SK-N-SH (cell line): ENCODE results near the gene NSD1. TPM values are rescaled to one million over a fixed set of nuclear protein-coding genes. Genes with fewer than 3 reads are reported as not detected.

Source experiments
- CTCF ChIA-PET: fragments of 300-600, 350-600 bp; formaldehyde crosslinking; extraction: SDS; loops from one replicate; lab custom pipeline; 2021; lab: Yijun Ruan, JAX
- POLR2A ChIA-PET: fragments of 350-600 bp; sonication (Branson Sonifier 250); formaldehyde crosslinking; extraction: SDS; loops from one replicate; lab custom pipeline; 2020; ENCODE audit warnings: antibody characterized with exemption, inconsistent platforms; lab: Yijun Ruan, JAX
- DNase-seq: peaks from one replicate; pipeline ENCODE4 v3.0.0; 2012
- H2AFZ ChIP-seq: fragments of 200-600 bp; sonication (generic); 2 replicates; pipeline ENCODE4 v1.8.1; 2016; ENCODE audit warnings: antibody characterized with exemption, mild to moderate bottlenecking, low read depth
- H3F3A ChIP-seq: fragments of 200-600 bp; sonication (generic); replicated peaks from 2 replicates; pipeline ENCODE3; 2016; ENCODE audit warnings: antibody characterized with exemption, mild to moderate bottlenecking; ENCODE audit not compliant: insufficient read depth
- H3K27ac ChIP-seq, 2 experiments: fragments of 200-500 bp in 1 of 2; fragments of 200-600 bp in 1 of 2; sonication (Bioruptor generic) in 1 of 2; sonication (generic), shearing (Covaris generic) in 1 of 2; 2 replicates each; pipeline versions ENCODE4 v1.5.1 to v1.6.1; 2014 to 2016; ENCODE audit warnings: low read depth in 2 of 2, inconsistent platforms in 1 of 2, low read length in 1 of 2, mild to moderate bottlenecking in 1 of 2, mixed read lengths in 1 of 2
- H3K27me3 ChIP-seq: fragments of 200-600 bp; sonication (generic), shearing (Covaris generic); 2 replicates; pipeline ENCODE4 v1.6.1; 2016; ENCODE audit warnings: mixed run types; ENCODE audit not compliant: insufficient read depth
- H3K36me3 ChIP-seq, 2 experiments: fragments of 200-500 bp in 1 of 2; fragments of 200-600 bp in 1 of 2; sonication (Bioruptor generic) in 1 of 2; sonication (generic) in 1 of 2; replicated peaks in 1 of 2; 2 replicates each; pipeline versions ENCODE3 to v1.5.1; 2014 to 2016; ENCODE audit warnings: low read length in 1 of 2, mild to moderate bottlenecking in 1 of 2; ENCODE audit not compliant: insufficient read depth in 2 of 2, control insufficient read depth in 1 of 2
- H3K4me1 ChIP-seq, 2 experiments: fragments of 200-500 bp in 1 of 2; fragments of 200-600 bp in 1 of 2; sonication (Bioruptor generic) in 1 of 2; sonication (generic), shearing (Covaris generic) in 1 of 2; 2 replicates each; pipeline versions ENCODE4 v1.5.1 to v1.6.1; 2014 to 2016; ENCODE audit warnings: low read depth in 1 of 2, low read length in 1 of 2, mixed run types in 1 of 2; ENCODE audit not compliant: insufficient read depth in 2 of 2, control insufficient read depth in 1 of 2
- H3K4me2 ChIP-seq: fragments of 200-600 bp; sonication (generic), shearing (Covaris generic); 2 replicates; pipeline ENCODE4 v1.6.1; 2017; ENCODE audit warnings: mixed run types
- H3K4me3 ChIP-seq, 2 experiments: fragments of 200-500 bp in 1 of 2; fragments of 200-600 bp in 1 of 2; sonication (Bioruptor generic) in 1 of 2; sonication (generic), shearing (Covaris generic) in 1 of 2; 2 replicates each; pipeline versions ENCODE4 v1.5.1 to v1.8.1; 2014 to 2016; ENCODE audit warnings: low read depth in 2 of 2, inconsistent platforms in 1 of 2, low read length in 1 of 2, mild to moderate bottlenecking in 1 of 2, mixed read lengths in 1 of 2, moderate library complexity in 1 of 2
- H3K79me2 ChIP-seq: fragments of 200-600 bp; sonication (generic); 2 replicates; pipeline ENCODE4 v1.8.1; 2017; ENCODE audit warnings: mild to moderate bottlenecking; ENCODE audit not compliant: insufficient read depth
- H3K9ac ChIP-seq: fragments of 200-600 bp; sonication (generic); 2 replicates; pipeline ENCODE4 v1.6.1; 2017; ENCODE audit warnings: mixed run types
- H3K9me2 ChIP-seq: fragments of 200-600 bp; sonication (generic); 2 replicates; pipeline ENCODE4 v1.6.1; 2017; ENCODE audit warnings: mixed run types
- H3K9me3 ChIP-seq: fragments of 200-600 bp; sonication (generic); 2 replicates; pipeline ENCODE4 v1.6.1; 2017; ENCODE audit warnings: mixed run types, mild to moderate bottlenecking, moderate library complexity
- H4K20me1 ChIP-seq: fragments of 200-600 bp; sonication (generic); 2 replicates; pipeline ENCODE4 v1.6.1; 2017; ENCODE audit warnings: mild to moderate bottlenecking, mixed run types; ENCODE audit not compliant: insufficient read depth
- CHD2 ChIP-seq: fragments of 150-350 bp; IDR thresholded peaks from 2 replicates; pipeline ENCODE4 v1.6.1; 2018; ENCODE audit warnings: low read length; ENCODE audit not compliant: partially characterized antibody
- EZH2phosphoT487 ChIP-seq: fragments of 200-600 bp; sonication (generic); IDR thresholded peaks from 2 replicates; pipeline ENCODE4 v1.6.1; 2017; ENCODE audit warnings: low read depth, mixed run types, mild to moderate bottlenecking, antibody characterized with exemption, moderate library complexity, borderline replicate concordance
- FOXJ3 ChIP-seq: sonication (generic); formaldehyde crosslinking; IDR thresholded peaks from 2 replicates; pipeline ENCODE4 v1.5.1; 2020; ENCODE audit warnings: mild to moderate bottlenecking, missing genetic modification reagents
- FOXM1 ChIP-seq: IDR thresholded peaks from 2 replicates; pipeline ENCODE4 v1.4.0; 2012; ENCODE audit warnings: low read depth, mild to moderate bottlenecking
- GABPA ChIP-seq: IDR thresholded peaks from 2 replicates; pipeline ENCODE4 v1.4.0; 2012; ENCODE audit warnings: low read depth, mild to moderate bottlenecking
- GATA2 ChIP-seq: sonication (generic); formaldehyde crosslinking; IDR thresholded peaks from 2 replicates; pipeline ENCODE4 v1.5.0; 2020; ENCODE audit warnings: mild to moderate bottlenecking, missing genetic modification reagents
- IRF3 ChIP-seq: fragments of 150-350 bp; IDR thresholded peaks from 2 replicates; pipeline ENCODE4 v1.6.1; 2016; ENCODE audit warnings: mild to moderate bottlenecking, low read depth, low read length
- JUND ChIP-seq: IDR thresholded peaks from 2 replicates; pipeline ENCODE4 v1.4.0; 2012
- MAX ChIP-seq: IDR thresholded peaks from 2 replicates; pipeline ENCODE4 v1.4.0; 2012; ENCODE audit warnings: low read depth
- MEF2A ChIP-seq: IDR thresholded peaks from 2 replicates; pipeline ENCODE4 v1.4.0; 2012; ENCODE audit warnings: low read depth, borderline replicate concordance
- MXI1 ChIP-seq: IDR thresholded peaks from 2 replicates; pipeline ENCODE4 v1.6.1; 2012; ENCODE audit warnings: mild to moderate bottlenecking, low read depth, low read length, improper control_type of control experiment
- NFIC ChIP-seq: IDR thresholded peaks from 2 replicates; pipeline ENCODE4 v1.4.0; 2012; ENCODE audit warnings: borderline replicate concordance
- NRF1 ChIP-seq: IDR thresholded peaks from 2 replicates; pipeline ENCODE4 v1.6.1; 2012; ENCODE audit warnings: low read depth, mild to moderate bottlenecking, low read length
- PBX3 ChIP-seq: IDR thresholded peaks from 2 replicates; pipeline ENCODE4; 2012
- POLR2AphosphoS5 ChIP-seq: IDR thresholded peaks from 2 replicates; pipeline ENCODE4 v1.6.1; 2012; ENCODE audit warnings: low read depth, low read length
- RFX5 ChIP-seq: IDR thresholded peaks from 2 replicates; pipeline ENCODE4 v1.6.1; 2012; ENCODE audit warnings: mild to moderate bottlenecking, improper control_type of control experiment, low read length
- RXRA ChIP-seq: IDR thresholded peaks from 2 replicates; pipeline ENCODE4 v1.4.0; 2012; ENCODE audit warnings: low read depth, mild to moderate bottlenecking, borderline replicate concordance
- SMC3 ChIP-seq: IDR thresholded peaks from 2 replicates; pipeline ENCODE4 v1.6.1; 2012; ENCODE audit warnings: low read depth, low read length, improper control_type of control experiment
- TAF1 ChIP-seq: IDR thresholded peaks from 2 replicates; pipeline ENCODE4 v1.6.1; 2012; ENCODE audit warnings: low read depth, mild to moderate bottlenecking, low read length, moderate library complexity, borderline replicate concordance
- TEAD4 ChIP-seq: IDR thresholded peaks from 2 replicates; pipeline ENCODE4 v1.4.0; 2012; ENCODE audit warnings: mild to moderate bottlenecking, borderline replicate concordance; ENCODE audit not compliant: insufficient read depth
- USF1 ChIP-seq: IDR thresholded peaks from 2 replicates; pipeline ENCODE4 v1.4.0; 2012; ENCODE audit warnings: low read depth, borderline replicate concordance
- USF2 ChIP-seq: fragments of 150-350 bp; IDR thresholded peaks from 2 replicates; pipeline ENCODE4 v1.6.1; 2017; ENCODE audit warnings: antibody characterized with exemption, low read length, low read depth, borderline replicate concordance
- YY1 ChIP-seq: IDR thresholded peaks from 2 replicates; pipeline ENCODE4 v1.4.0; 2012; ENCODE audit warnings: low read depth, mild to moderate bottlenecking
- WGBS: methylation state at CpG from one replicate; pipeline ENCODE4 v1.1.6; 2017; ENCODE audit warnings: low lambda C conversion rate; 5-methylcytosine and 5-hydroxymethylcytosine counted together
- polyA plus RNA-seq, 3 experiments: library from polyadenylated mRNA; depleted of rRNA; stranded (reverse); fragments of >200 nt; gene quantifications; 2 replicates each; pipeline ENCODE4 v1.2.3, GENCODE V29; 2012

Gene NSD1
- polyA plus RNA-seq, 1 of the 3 experiments (the other 2 are of a cell fraction): 6.7 TPM

GRCh38 chr5:177204281-177204680, 70.7 kb downstream of the NSD1 start:
- H3K4me3 ChIP-seq: no peak overlapping the region
- TF ChIP-seq RFX5 (no peak), TAF1 (no peak), NRF1 (no peak), EZH2phosphoT487 (no peak), FOXM1 (no peak), GATA2 (CRISPR knock-in tag) (no peak), FOXJ3 (CRISPR knock-in tag) (no peak), MAX (no peak), MEF2A (no peak), TEAD4 (no peak), YY1 (no peak), GABPA (no peak), USF2 (no peak), NFIC (no peak), MXI1 (no peak), USF1 (no peak), CHD2 (no peak)
- TF ChIP-seq, all 33 proteins: peak for 0
- Histone ChIP-seq H3K27ac (no peak overlapping the region), H3K79me2 (peaks cover 35% of the 10 kb centered on the region), H3K27me3 (no peaks in the 10 kb centered on the region), H3K4me1 (no peaks in the 10 kb centered on the region), H3K9ac (no peak overlapping the region), H3K4me2 (no peak overlapping the region), H3K9me2 (no peaks in the 10 kb centered on the region), H3F3A (no peaks in the 10 kb centered on the region), H2AFZ (no peak overlapping the region), H4K20me1 (no peaks in the 10 kb centered on the region), H3K9me3 (no peaks in the 10 kb centered on the region), H3K36me3 (peaks cover 16 to 61% of the 10 kb centered on the region in 2 experiments)
- POLR2A ChIA-PET: no interaction called here
- 97% methylated on average over 9 of the region's 9 CpGs for WGBS
- CTCF ChIA-PET: interaction anchor here (0.7 to 1.3 kb wide), 2 partner anchors 12 to 90 kb away, joined by 3 to 4 read pairs; no protein-coding TSS in a partner anchor
- no peak for DNase-seq

- H3K27me3 ChIP-seq: no peaks in the 10 kb centered on the region
- POLR2A ChIA-PET: no interaction called here
- H3K9ac ChIP-seq: no peak overlapping the region
- no peaks in the 10 kb centered on the region for H3K9me2 ChIP-seq
- peaks cover 34% of the 10 kb centered on the region for H3K79me2 ChIP-seq
- H3K4me1 ChIP-seq: no peaks in the 10 kb centered on the region
- H4K20me1 ChIP-seq: no peaks in the 10 kb centered on the region
- peaks cover 36 to 47% of the 10 kb centered on the region in 2 experiments for H3K36me3 ChIP-seq
- no peaks in the 10 kb centered on the region for H3F3A ChIP-seq
- H2AFZ ChIP-seq: no peak overlapping the region
- no peak for DNase-seq
- H3K27ac ChIP-seq: no peak overlapping the region
- H3K9me3 ChIP-seq: no peaks in the 10 kb centered on the region
- CTCF ChIA-PET: interaction anchor here (1.1 kb wide), 1 partner anchor 11 kb away, joined by 3 read pairs; no protein-coding TSS in a partner anchor
- no peak overlapping the region for H3K4me3 ChIP-seq
- no peak for TF ChIP-seq IRF3
- TF ChIP-seq SMC3: no peak
- no peak for TF ChIP-seq FOXJ3 (CRISPR knock-in tag)
- TF ChIP-seq POLR2AphosphoS5: no peak
- no peak for TF ChIP-seq GATA2 (CRISPR knock-in tag)
- TF ChIP-seq JUND: no peak
- TF ChIP-seq MEF2A: no peak
- TF ChIP-seq PBX3: no peak
- TF ChIP-seq RXRA: no peak
- TF ChIP-seq USF1: no peak
- TF ChIP-seq NRF1: no peak
- TF ChIP-seq MXI1: no peak
- WGBS: 94% methylated on average over 4 of the region's 4 CpGs
- H3K4me2 ChIP-seq: no peak overlapping the region
These were observed 76.0 kb downstream of the NSD1 start for GRCh38 chr5:177209610-177210009.
